ENCODE results near the gene HSPA12B. TPM values are rescaled to one million over a fixed set of nuclear protein-coding genes. Genes with fewer than 3 reads are reported as not detected.

The HSPA12B gene
- polyA plus RNA-seq, 2 of the 4 experiments (the other 2 are of a cell fraction): 0.37 to 1.2 TPM

GRCh38 chr20:3735768-3736167, 3.3 kb downstream of the HSPA12B start:
- H3K27ac ChIP-seq: no peak overlapping the region
- no peak for ATAC-seq
- no peak for DNase-seq (ENCODE audit: low read depth in 1 of 2, low spot score in 1 of 2)
- POLR2A ChIA-PET: no interaction called here
- H3K4me1 ChIP-seq: peaks cover 20% of the 10 kb centered on the region; the same call in 2 of the 3 replicates
- no peak for TF ChIP-seq NFE2L2 (conservative IDR thresholded peaks at IDR 0.05; ENCODE audit: low read length)
- TF ChIP-seq RNF2 (IDR thresholded peaks at IDR 0.05; ENCODE audit: borderline replicate concordance, low read depth): no peak
- no peak for TF ChIP-seq ZC3H11A (IDR thresholded peaks at IDR 0.05)
- TF ChIP-seq HEYL (CRISPR knock-in tag; IDR thresholded peaks at IDR 0.05): no peak
- TF ChIP-seq RAD21 (conservative IDR thresholded peaks at IDR 0.05 in 1 of 2, IDR thresholded peaks at IDR 0.05 in 1 of 2): no peak
- TF ChIP-seq HDAC2 (IDR thresholded peaks at IDR 0.05): no peak
- no peak for TF ChIP-seq CHD4 (IDR thresholded peaks at IDR 0.05; ENCODE audit: borderline replicate concordance)
- no peak for TF ChIP-seq MAX (IDR thresholded peaks at IDR 0.05)
- TF ChIP-seq MAFK (IDR thresholded peaks at IDR 0.05; ENCODE audit: partially characterized antibody): no peak
- no peak for FAIRE-seq
- H3K4me3 ChIP-seq: no peak overlapping the region
- no peaks in the 10 kb centered on the region for H3K9me3 ChIP-seq
- CTCF ChIA-PET: interaction anchor here (0.7 to 72.1 kb wide), 6 partner anchors 9 to 515 kb away, joined by 3 to 2233 read pairs (median 90); partner anchors contain the start of genes ADAM33, ADISSP, CENPB and GFRA4
- WGBS (ENCODE audit: missing lambda C conversion rate): 54% methylated on average over 4 of the region's 4 CpGs
- no peak overlapping the region for H3K4me2 ChIP-seq

- ChIA-PET POLR2A (no interaction called here), CTCF (interaction anchor here (1.9 to 72.1 kb wide), 5 partner anchors 9 to 60 kb away, joined by 12 to 2233 read pairs (median 1634); partner anchors contain the start of genes ADAM33, ADISSP, CENPB and GFRA4)
- Histone ChIP-seq H3K9me3 (no peaks in the 10 kb centered on the region), H3K4me3 (no peak overlapping the region), H3K27ac (no peak overlapping the region), H3K4me1 (peaks cover 20% of the 10 kb centered on the region; the same call in 2 of the 3 replicates), H3K4me2 (peak overlapping the region; percentile 33; the same call in 2 of the 3 replicates)
- no peak for DNase-seq (ENCODE audit: low read depth in 1 of 2, low spot score in 1 of 2)
- TF ChIP-seq CEBPB (IDR thresholded peaks at IDR 0.05) (peak; percentile 24 to 58; a peak in 2 of 4 replicates), ELK1 (IDR thresholded peaks at IDR 0.05; ENCODE audit: low read depth, low read length) (no peak)
- 45% methylated on average over 11 of the region's 11 CpGs for WGBS (ENCODE audit: missing lambda C conversion rate)
- ATAC-seq: peak; percentile 5 to 11; a peak in 1 of 6 replicates
- peak; percentile 43 for FAIRE-seq
These were observed 5.9 kb downstream of the HSPA12B start for GRCh38 chr20:3738111-3739053.

- Histone ChIP-seq H3K4me3 (no peak overlapping the region), H3K4me2 (0 out of 3 replicates have a peak overlapping the region, but pooled peaks have one; percentile 33), H3K4me1 (peaks cover 15% of the 10 kb centered on the region; the same call in 2 of the 3 replicates), H3K27ac (peak overlapping the region in 1 of 2 experiments; percentile 34; a peak in 2 of 6 replicates), H3K9me3 (no peaks in the 10 kb centered on the region)
- ATAC-seq (peak in 1 of 2 experiments; percentile 44; a peak in 4 of 6 replicates), DNase-seq (ENCODE audit: low read depth in 1 of 2, low spot score in 1 of 2) (no peak), FAIRE-seq (no peak)
- ChIA-PET POLR2A (interaction anchor here (0.9 to 1.0 kb wide), 2 partner anchors 10 to 62 kb away, joined by 3 read pairs; no protein-coding TSS in a partner anchor), CTCF (interaction anchor here (5.2 to 72.1 kb wide), 5 partner anchors 8 to 61 kb away, joined by 36 to 2233 read pairs (median 1634); partner anchors contain the start of genes ADAM33, ADISSP, CENPB and GFRA4)
- no peak for TF ChIP-seq ZC3H11A (IDR thresholded peaks at IDR 0.05)
- WGBS (ENCODE audit: missing lambda C conversion rate): 80% methylated on average over 19 of the region's 19 CpGs
These were observed 6.8 kb downstream of the HSPA12B start for GRCh38 chr20:3739054-3739925.

GRCh38 chr20:3739926-3740451, 7.5 kb downstream of the HSPA12B start:
- no peak overlapping the region for H3K4me2 ChIP-seq
- ATAC-seq (peak in 1 of 2 experiments; percentile 9; a peak in 3 of 6 replicates), FAIRE-seq (no peak), DNase-seq (ENCODE audit: low read depth in 1 of 2, low spot score in 1 of 2) (no peak)
- 81% methylated on average over 5 of the region's 7 CpGs for WGBS (ENCODE audit: missing lambda C conversion rate)
- H3K27ac ChIP-seq: peak overlapping the region in 1 of 2 experiments; percentile 34; a peak in 1 of 6 replicates
- no peak overlapping the region for H3K4me3 ChIP-seq
- H3K9me3 ChIP-seq: no peaks in the 10 kb centered on the region
- POLR2A ChIA-PET: interaction anchor here (0.9 to 1.0 kb wide), 2 partner anchors 10 to 63 kb away, joined by 3 read pairs; no protein-coding TSS in a partner anchor
- CTCF ChIA-PET: interaction anchor here (0.8 to 72.1 kb wide), 6 partner anchors 8 to 81 kb away, joined by 4 to 2233 read pairs (median 902); partner anchors contain the start of genes ADAM33, ADISSP, AP5S1 and CENPB
- H3K4me1 ChIP-seq: peaks cover 14% of the 10 kb centered on the region; the same call in 2 of the 3 replicates
- no peak for TF ChIP-seq HOXB13 (CRISPR knock-in tag; IDR thresholded peaks at IDR 0.05; ENCODE audit: low read depth)
- TF ChIP-seq RFX5 (IDR thresholded peaks at IDR 0.05): no peak
- no peak for TF ChIP-seq EHF (CRISPR knock-in tag; IDR thresholded peaks at IDR 0.05)
- TF ChIP-seq RNF2 (IDR thresholded peaks at IDR 0.05; ENCODE audit: borderline replicate concordance, low read depth): no peak
- TF ChIP-seq RAD21 (conservative IDR thresholded peaks at IDR 0.05 in 1 of 2, IDR thresholded peaks at IDR 0.05 in 1 of 2): no peak
- no peak for TF ChIP-seq KDM5A (IDR thresholded peaks at IDR 0.05)
- no peak for TF ChIP-seq FOSL2 (IDR thresholded peaks at IDR 0.05)
- TF ChIP-seq FOSL2 (CRISPR knock-in tag; IDR thresholded peaks at IDR 0.05): no peak
- TF ChIP-seq CTCF (IDR thresholded peaks at IDR 0.05): no peak
- TF ChIP-seq POLR2AphosphoS2 (conservative IDR thresholded peaks at IDR 0.05; ENCODE audit: low read length): no peak
- TF ChIP-seq HOXA7 (CRISPR knock-in tag; IDR thresholded peaks at IDR 0.05): no peak
- no peak for TF ChIP-seq CEBPB (IDR thresholded peaks at IDR 0.05)
- TF ChIP-seq CBX2 (IDR thresholded peaks at IDR 0.05; ENCODE audit: borderline replicate concordance, low read depth): no peak
